ENCODE results near the gene NPFFR1.
"Not testable (repeated sequence)": the region's sequence is repeated elsewhere in the genome, so short reads cannot be mapped to it uniquely, and the experiment has no call there.

The NPFFR1 gene

GRCh38 chr10:70227548-70228320 lies 56.1 kb downstream of the NPFFR1 start:
- DNase-seq: no peak

DNA sequence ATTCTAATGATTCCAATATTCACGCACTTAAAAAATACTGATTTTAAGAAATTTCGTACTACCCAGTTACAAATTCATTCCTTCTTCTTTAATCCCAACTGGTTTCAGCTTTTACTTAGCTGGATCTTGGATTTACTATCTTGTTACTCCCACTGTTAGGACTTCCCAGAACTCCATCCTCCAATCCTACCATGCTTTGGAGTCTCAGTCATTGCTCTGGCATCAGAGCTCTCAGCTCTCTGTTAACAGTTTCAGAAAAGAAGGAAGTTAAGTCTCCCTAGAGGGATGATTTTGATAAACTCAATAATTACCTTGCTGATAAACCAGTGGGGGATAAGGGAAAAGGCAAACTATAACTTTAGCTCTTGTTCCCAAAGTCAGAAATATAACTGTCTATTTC lies 60.1 kb downstream of the NPFFR1 start:
- no peak for DNase-seq

DNA sequence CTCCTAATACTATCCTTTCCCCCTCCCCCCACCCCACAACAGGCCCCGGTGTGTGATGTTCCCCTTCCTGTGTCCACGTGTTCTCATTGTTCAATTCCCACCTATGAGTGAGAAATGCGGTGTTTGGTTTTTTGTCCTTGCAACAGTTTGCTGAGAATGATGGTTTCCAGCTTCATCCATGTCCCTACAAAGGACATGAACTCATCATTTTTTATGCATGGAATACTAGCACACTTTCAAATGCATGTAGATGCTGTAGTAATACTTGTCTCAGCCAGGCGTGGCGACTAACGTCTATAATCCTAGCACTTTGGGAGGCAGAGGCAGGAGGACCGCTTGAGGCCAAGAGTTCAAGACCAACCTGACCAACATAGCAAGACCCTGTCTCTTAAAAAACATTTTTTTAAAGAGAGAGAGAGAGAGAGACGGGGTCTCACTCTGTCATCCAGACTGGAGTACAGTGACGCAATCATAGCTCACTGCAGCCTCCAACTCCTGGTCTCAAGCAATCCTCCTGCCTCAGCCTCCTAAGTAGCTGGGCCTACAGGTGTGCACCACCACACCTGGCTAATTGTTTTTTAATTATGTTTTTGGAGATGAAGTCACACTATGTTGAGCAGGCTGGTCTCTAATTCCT lies 60.9 kb downstream of the NPFFR1 start:
- DNase-seq: not testable (repeated sequence)

DNA sequence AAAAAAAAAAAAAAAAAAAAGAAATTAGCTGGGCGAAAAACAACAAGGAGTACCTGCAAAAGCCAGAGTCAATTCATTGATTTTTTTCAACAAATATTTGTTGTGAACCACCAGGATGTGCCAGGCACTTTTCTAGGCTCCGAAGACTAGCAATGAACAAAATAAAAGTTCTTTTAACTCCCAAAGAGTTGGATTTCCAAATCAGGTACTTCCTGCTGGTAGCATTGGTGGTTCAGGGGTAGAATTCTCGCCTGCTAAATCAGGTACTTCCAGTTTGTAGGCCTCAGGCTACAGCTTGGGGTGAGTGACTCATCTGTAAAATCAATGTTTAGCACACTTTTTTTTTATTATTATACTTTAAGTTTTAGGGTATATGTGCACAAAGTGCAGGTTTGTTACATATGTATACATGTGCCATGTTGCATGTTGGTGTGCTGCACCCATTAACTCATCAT lies 61.4 kb downstream of the NPFFR1 start:
- no peak for DNase-seq

DNA sequence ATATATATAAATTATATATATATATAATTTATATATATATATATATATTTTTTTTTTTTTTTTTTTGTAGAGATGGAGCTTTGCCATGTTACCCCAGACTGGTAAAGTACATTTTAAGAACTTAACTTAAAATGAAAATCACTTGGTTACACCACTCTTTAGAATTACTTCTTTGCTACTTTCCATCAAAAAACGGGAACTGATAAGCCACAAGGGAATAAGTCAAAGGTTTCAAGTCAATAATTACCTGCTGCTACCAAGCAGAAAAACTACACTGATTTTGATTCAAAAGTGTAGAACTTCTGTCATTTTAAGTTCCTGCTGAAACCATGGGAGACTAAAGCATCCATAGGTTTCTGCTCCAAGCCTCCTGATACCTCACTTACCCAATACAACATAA lies 62.8 kb downstream of the NPFFR1 start:
- DNase-seq: no peak

- no peak for DNase-seq
Observed at GRCh38 chr10:70212879-70213278, 70.9 kb downstream of the NPFFR1 start.

- no peak for DNase-seq
Observed at GRCh38 chr10:70212277-70212676, 71.5 kb downstream of the NPFFR1 start.

DNA sequence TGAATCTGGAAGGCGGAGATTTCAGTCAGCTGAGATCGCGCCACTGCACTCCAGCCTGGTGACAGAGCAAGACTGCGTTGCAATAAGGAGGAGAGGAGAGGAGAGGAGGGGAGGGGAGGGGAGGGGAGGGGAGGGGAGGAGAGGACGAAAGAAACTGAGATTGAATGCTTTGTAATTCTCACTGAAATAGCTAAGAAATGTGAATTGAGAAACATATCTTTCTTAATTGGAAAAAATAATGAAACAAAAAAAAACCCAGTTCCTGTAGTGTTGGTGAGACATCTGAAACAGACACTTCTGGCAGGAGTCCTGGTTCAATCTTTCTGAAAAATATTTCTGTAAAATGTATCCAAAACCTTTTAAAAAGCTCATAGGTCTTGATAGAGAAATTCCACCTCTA lies 77.0 kb downstream of the NPFFR1 start:
- DNase-seq: no peak

- no peak for DNase-seq
Observed at GRCh38 chr10:70201105-70201504, 82.7 kb downstream of the NPFFR1 start.

GRCh38 chr10:70198696-70199466 lies 84.9 kb downstream of the NPFFR1 start:
- no peak for DNase-seq
